ENCODE measurements around the gene HSDL1. TPM values are rescaled to one million over a fixed set of nuclear protein-coding genes. Genes with fewer than 3 reads are reported as not detected.

Gene HSDL1
- total and polyA plus RNA-seq, 2 donors (not counting 3 experiments of a cell fraction or from before 2014, with no cell fraction given) = 19.9 to 27.9 TPM

- no peak overlapping the region for H3K9ac ChIP-seq (replicated peaks; ENCODE audit: extremely low read depth, insufficient read depth, low read length)
- H2AFZ ChIP-seq (ENCODE audit: low read depth, low read length) = no peak overlapping the region
- no peaks in the 10 kb centered on the region for H3K27me3 ChIP-seq (ENCODE audit: control insufficient read depth in 2 of 2, insufficient read depth in 2 of 2, low read length in 2 of 2)
- ChIA-PET POLR2A (no interaction called here), CTCF (interaction anchor here (1.1 kb wide), 1 partner anchor 124 kb away, joined by 3 read pairs; no protein-coding TSS in a partner anchor)
- H3K4me3 ChIP-seq (replicated peaks in 1 of 3; ENCODE audit: insufficient read depth in 1 of 3, low read depth in 1 of 3, low read length in 3 of 3) = no peak overlapping the region
- H3K79me2 ChIP-seq (ENCODE audit: control insufficient read depth, insufficient read depth, low read length) = peaks cover 3% of the 10 kb centered on the region
- intact Hi-C loops (cut with micrococcal nuclease) (no loop called here), dilution Hi-C loops (cut with MboI; ENCODE audit: extremely low pct_ligation_motif_present, low sequenced_read_pairs) (no loop called here)
- H3K4me2 ChIP-seq (ENCODE audit: insufficient read depth, low read length) = no peak overlapping the region
- no peaks in the 10 kb centered on the region for H3K9me3 ChIP-seq (replicated peaks; ENCODE audit: control insufficient read depth, insufficient read depth, low read length)
- BruUV-seq (replicated peaks) = no TSS peak
- DNase-seq (ENCODE audit: low read depth, low spot score) (no peak), FAIRE-seq (no peak)
- no peaks in the 10 kb centered on the region for H3K9me1 ChIP-seq (replicated peaks; ENCODE audit: control insufficient read depth, extremely low read depth, insufficient read depth, low read length)
- H4K20me1 ChIP-seq (replicated peaks; ENCODE audit: control insufficient read depth, extremely low read depth, insufficient read depth, low read length) = no peaks in the 10 kb centered on the region
- TF ChIP-seq, protein P1, sequence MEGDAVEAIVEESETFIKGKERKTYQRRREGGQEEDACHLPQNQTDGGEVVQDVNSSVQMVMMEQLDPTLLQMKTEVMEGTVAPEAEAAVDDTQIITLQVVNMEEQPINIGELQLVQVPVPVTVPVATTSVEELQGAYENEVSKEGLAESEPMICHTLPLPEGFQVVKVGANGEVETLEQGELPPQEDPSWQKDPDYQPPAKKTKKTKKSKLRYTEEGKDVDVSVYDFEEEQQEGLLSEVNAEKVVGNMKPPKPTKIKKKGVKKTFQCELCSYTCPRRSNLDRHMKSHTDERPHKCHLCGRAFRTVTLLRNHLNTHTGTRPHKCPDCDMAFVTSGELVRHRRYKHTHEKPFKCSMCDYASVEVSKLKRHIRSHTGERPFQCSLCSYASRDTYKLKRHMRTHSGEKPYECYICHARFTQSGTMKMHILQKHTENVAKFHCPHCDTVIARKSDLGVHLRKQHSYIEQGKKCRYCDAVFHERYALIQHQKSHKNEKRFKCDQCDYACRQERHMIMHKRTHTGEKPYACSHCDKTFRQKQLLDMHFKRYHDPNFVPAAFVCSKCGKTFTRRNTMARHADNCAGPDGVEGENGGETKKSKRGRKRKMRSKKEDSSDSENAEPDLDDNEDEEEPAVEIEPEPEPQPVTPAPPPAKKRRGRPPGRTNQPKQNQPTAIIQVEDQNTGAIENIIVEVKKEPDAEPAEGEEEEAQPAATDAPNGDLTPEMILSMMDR (IDR thresholded peaks at IDR 0.05; ENCODE audit: extremely low read depth in 1 of 2, insufficient read depth in 1 of 2, low read depth in 1 of 2, low read length in 2 of 2) = no peak
- TF ChIP-seq FOS (IDR thresholded peaks at IDR 0.05; ENCODE audit: borderline replicate concordance, insufficient read depth, low read length) (no peak), JUN (IDR thresholded peaks at IDR 0.05; ENCODE audit: borderline replicate concordance, insufficient read depth, insufficient read length, low read depth) (no peak)
- H3K4me1 ChIP-seq (ENCODE audit: control insufficient read depth, extremely low read depth, insufficient read depth, low read length) = no peaks in the 10 kb centered on the region
- peaks cover 8 to 32% of the 10 kb centered on the region in 2 experiments for H3K36me3 ChIP-seq (ENCODE audit: control insufficient read depth in 2 of 2, extremely low read depth in 1 of 2, insufficient read depth in 2 of 2, low read length in 2 of 2)
- H3K27ac ChIP-seq (ENCODE audit: insufficient read depth, low read depth, low read length) = no peak overlapping the region
Observed at GRCh38 chr16:84080378-84080777, 64.6 kb downstream of the HSDL1 start.

DNA sequence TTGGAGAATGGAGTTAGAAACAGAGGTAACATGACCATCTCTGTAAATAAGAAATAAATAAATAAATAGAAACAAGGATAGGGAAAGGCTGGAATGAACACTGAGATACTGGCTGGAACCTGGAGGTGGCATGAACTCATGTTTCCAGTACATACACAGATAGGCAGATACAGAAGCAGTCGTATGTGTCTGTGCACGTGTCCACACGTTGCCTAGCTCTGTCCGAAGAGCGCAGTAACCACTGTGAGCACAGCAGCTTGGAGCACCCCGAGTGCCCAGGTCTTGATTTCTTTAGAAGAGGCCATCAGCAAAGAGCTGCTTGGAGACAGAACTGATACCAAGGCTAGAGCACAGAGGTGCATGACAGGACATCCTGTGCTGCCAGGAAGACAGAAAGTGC lies 65.3 kb downstream of the HSDL1 start:
- Histone ChIP-seq H2AFZ (ENCODE audit: low read depth, low read length) (no peak overlapping the region), H3K4me3 (replicated peaks in 1 of 3; ENCODE audit: insufficient read depth in 1 of 3, low read depth in 1 of 3, low read length in 3 of 3) (no peak overlapping the region), H3K79me2 (ENCODE audit: control insufficient read depth, insufficient read depth, low read length) (peaks cover 3% of the 10 kb centered on the region), H3K4me1 (ENCODE audit: control insufficient read depth, extremely low read depth, insufficient read depth, low read length) (no peaks in the 10 kb centered on the region), H3K9me1 (replicated peaks; ENCODE audit: control insufficient read depth, extremely low read depth, insufficient read depth, low read length) (no peaks in the 10 kb centered on the region), H3K27ac (ENCODE audit: insufficient read depth, low read depth, low read length) (no peak overlapping the region), H3K36me3 (ENCODE audit: control insufficient read depth in 2 of 2, extremely low read depth in 1 of 2, insufficient read depth in 2 of 2, low read length in 2 of 2) (peaks cover 12 to 39% of the 10 kb centered on the region in 2 experiments), H3K9ac (replicated peaks; ENCODE audit: extremely low read depth, insufficient read depth, low read length) (no peak overlapping the region), H3K9me3 (replicated peaks; ENCODE audit: control insufficient read depth, insufficient read depth, low read length) (no peaks in the 10 kb centered on the region), H3K27me3 (ENCODE audit: control insufficient read depth in 2 of 2, insufficient read depth in 2 of 2, low read length in 2 of 2) (no peaks in the 10 kb centered on the region), H4K20me1 (replicated peaks; ENCODE audit: control insufficient read depth, extremely low read depth, insufficient read depth, low read length) (no peaks in the 10 kb centered on the region), H3K4me2 (ENCODE audit: insufficient read depth, low read length) (no peak overlapping the region)
- no peak for FAIRE-seq
- no TSS peak for BruUV-seq (replicated peaks)
- dilution Hi-C loops (cut with MboI; ENCODE audit: extremely low pct_ligation_motif_present, low sequenced_read_pairs) = no loop called here
- DNase-seq (ENCODE audit: low read depth, low spot score) = no peak
- CTCF ChIA-PET = interaction anchor here (0.6 to 1.1 kb wide), 2 partner anchors 123 to 153 kb away, joined by 3 read pairs; no protein-coding TSS in a partner anchor
- TF ChIP-seq MYC (IDR thresholded peaks at IDR 0.05; ENCODE audit: low read depth, low read length) (no peak), EZH2 (IDR thresholded peaks at IDR 0.05; ENCODE audit: borderline replicate concordance, low read depth, low read length, severe bottlenecking) (no peak), POLR2AphosphoS5 (IDR thresholded peaks at IDR 0.05; ENCODE audit: insufficient read depth, low read depth, low read length) (no peak)
- intact Hi-C loops (cut with micrococcal nuclease) = no loop called here
- POLR2A ChIA-PET = no interaction called here
